GM12878 (cell line): ENCODE results near the gene TLR10. TPM values are rescaled to one million over a fixed set of nuclear protein-coding genes. Genes with fewer than 3 reads are reported as not detected.
"Not testable (repeated sequence)": the region's sequence is repeated elsewhere in the genome, so short reads cannot be mapped to it uniquely, and the experiment has no call there.

Experiments used
- ATAC-seq: fragments of 200-7000 bp; cut with Tn5 transposase; 3 replicates; pipeline ENCODE4 v1.9.1; 2020; ENCODE audit warnings: mild to moderate bottlenecking, moderate library complexity
- BruUV-seq: library from RNA; stranded (reverse); fragments of 400-500 nt; replicated peaks from 2 replicates; lab custom pipeline; 2021; lab: Mats Ljungman, UMichigan
- CTCF ChIA-PET: fragments of 300-600 bp; sonication (Branson Sonifier 250); formaldehyde crosslinking; extraction: SDS; loops from one replicate; lab custom pipeline; 2021; ENCODE audit warnings: inconsistent platforms; lab: Yijun Ruan, JAX
- POLR2A ChIA-PET: fragments of 350-600 bp; formaldehyde crosslinking; extraction: SDS; loops from one replicate; lab custom pipeline; 2021; ENCODE audit warnings: inconsistent platforms; lab: Charles Lee
- RAD21 ChIA-PET: fragments of 300-600 bp; sonication (Branson Sonifier 250); formaldehyde crosslinking; loops from one replicate; lab custom pipeline; 2023; ENCODE audit warnings: antibody characterized with exemption; ENCODE audit not compliant: unreplicated experiment; lab: Charles Lee
- SMC1A ChIA-PET: fragments of 300-600 bp; sonication (Branson Sonifier 250); formaldehyde crosslinking; loops from one replicate; lab custom pipeline; 2023; ENCODE audit not compliant: unreplicated experiment, uncharacterized antibody; lab: Charles Lee
- DNase-seq: peaks from one replicate; pipeline ENCODE4 v3.0.0-alpha.2; 2011; ENCODE audit warnings: low read depth, low spot score
- FAIRE-seq: peaks from 3 replicates; lab custom pipeline; 2011; peaks lifted over from hg19 to GRCh38; lab: Jason Lieb, UNC
- H2AFZ ChIP-seq: 2 replicates; pipeline ENCODE4 v1.6.0; 2011; ENCODE audit warnings: low read depth, low read length, control low read depth; ENCODE audit not compliant: control insufficient read depth
- H3K27ac ChIP-seq: 2 replicates; pipeline ENCODE4 v1.5.1; 2011; ENCODE audit warnings: control low read depth; ENCODE audit not compliant: control insufficient read depth, insufficient read depth
- H3K27me3 ChIP-seq, 2 experiments: replicated peaks in 1 of 2; 2 replicates each; pipeline versions ENCODE4 v1.6.0 to v1.6.1; 2011; ENCODE audit warnings: low read length in 1 of 2; ENCODE audit not compliant: control insufficient read depth in 2 of 2, insufficient read depth in 2 of 2
- H3K36me3 ChIP-seq, 2 experiments: 2 replicates each; pipeline ENCODE4 v1.5.1; 2011; ENCODE audit warnings: low read length in 1 of 2; ENCODE audit not compliant: control insufficient read depth in 2 of 2, insufficient read depth in 2 of 2
- H3K4me1 ChIP-seq: 2 replicates; pipeline ENCODE4 v1.6.1; 2011; ENCODE audit warnings: mild to moderate bottlenecking, low read length, moderate library complexity, mixed read lengths; ENCODE audit not compliant: control insufficient read depth, insufficient read depth
- H3K4me2 ChIP-seq: 2 replicates; pipeline ENCODE4 v1.6.0; 2011; ENCODE audit warnings: control low read depth; ENCODE audit not compliant: control insufficient read depth, insufficient read depth
- H3K4me3 ChIP-seq: fragments of 200-600 bp; sonication (generic); 2 replicates; pipeline ENCODE4 v1.5.1; 2016
- H3K79me2 ChIP-seq: 2 replicates; pipeline ENCODE4 v1.6.0; 2011; ENCODE audit warnings: low read length; ENCODE audit not compliant: control insufficient read depth, insufficient read depth
- H3K9ac ChIP-seq: 2 replicates; pipeline ENCODE4 v1.8.0; 2011; ENCODE audit warnings: low read length, control low read depth, mixed read lengths; ENCODE audit not compliant: control insufficient read depth, insufficient read depth
- H3K9me3 ChIP-seq: replicated peaks from 3 replicates; pipeline ENCODE4 v1.5.1; 2011; ENCODE audit warnings: mild to moderate bottlenecking, low read length; ENCODE audit not compliant: control insufficient read depth, insufficient read depth
- H4K20me1 ChIP-seq: 2 replicates; pipeline ENCODE4 v1.6.0; 2011; ENCODE audit not compliant: control insufficient read depth, insufficient read depth
- BHLHE40 ChIP-seq, 2 experiments: fragments of 450-650 bp in 1 of 2; IDR thresholded peaks; 2 replicates each; pipeline ENCODE4 v1.6.1; 2011 to 2017; ENCODE audit warnings: low read depth in 2 of 2, borderline replicate concordance in 1 of 2, improper control_type of control experiment in 1 of 2, low read length in 1 of 2, mild to moderate bottlenecking in 1 of 2
- MXI1 ChIP-seq: fragments of 150-350 bp; IDR thresholded peaks from 2 replicates; pipeline ENCODE4 v1.6.1; 2011; ENCODE audit warnings: low read depth, mild to moderate bottlenecking, inconsistent platforms, low read length, improper control_type of control experiment
- WGBS: methylation state at CpG from one replicate; pipeline ENCODE4 v1.1.6; 2016; ENCODE audit warnings: low lambda C conversion rate; ENCODE audit not compliant: insufficient replicate concordance, insufficient coverage; ENCODE audit errors: missing lambda C conversion rate; 5-methylcytosine and 5-hydroxymethylcytosine counted together
- in situ Hi-C: fragments of 300-500 bp; cut with MboI; formaldehyde crosslinking; loops from 9 replicates; pipeline ENCODE4 v1.14.3; 2018; ENCODE audit warnings: mixed read lengths
- intact Hi-C: fragments of 100-400 bp; cut with micrococcal nuclease; formaldehyde crosslinking; loops from one replicate; pipeline ENCODE4 v1.14.2; 2022; ENCODE audit not compliant: unreplicated experiment
- polyA plus RNA-seq, 11 experiments: library from polyadenylated mRNA; depleted of rRNA in 4 of 11; unstranded in 6 of 11; stranded (reverse) in 5 of 11; fragments of >200 nt; fragmentation: Nextera tagmentation in 4 of 11; fragmentation: Illumina TruSeq in 1 of 11; extraction: Ambion mirVana in 4 of 11; extraction: Trizol in 1 of 11; gene quantifications; 1 replicate in 1 of 11; 2 replicates in 10 of 11; pipeline versions ENCODE4 v1.2.1 to v1.2.3, GENCODE V29; 2011 to 2016; ENCODE audit warnings: inconsistent platforms in 2 of 11, missing spikeins in 2 of 11, low read depth in 1 of 11
- total RNA-seq, 4 experiments: library from RNA; depleted of rRNA in 3 of 4; stranded (reverse); fragments of >200 nt in 3 of 4; fragmentation: Illumina TruSeq in 1 of 4; extraction: Trizol in 1 of 4; gene quantifications; 2 replicates each; pipeline versions ENCODE4 v1.2.1 to v1.2.3, GENCODE V29; 2013 to 2021

TLR10 gene
- total and polyA plus RNA-seq, 10 of the 15 experiments (the other 5 are each of a cell fraction or from before 2014, with no cell fraction given) = 31.5 to 149 (median 64.9) TPM

GRCh38 chr4:38807462-38807861 lies 24.7 kb upstream of the TLR10 start:
- RAD21 ChIA-PET, H3K36me3 ChIP-seq, SMC1A ChIA-PET, FAIRE-seq, ATAC-seq, intact Hi-C loops, H4K20me1 ChIP-seq, BruUV-seq, H3K4me2 ChIP-seq, DNase-seq, H2AFZ ChIP-seq, H3K9me3 ChIP-seq, H3K9ac ChIP-seq, H3K27me3 ChIP-seq, CTCF ChIA-PET, H3K27ac ChIP-seq, H3K4me3 ChIP-seq, POLR2A ChIA-PET: not testable (repeated sequence)
- WGBS = 93% methylated on average over 10 of the region's 29 CpGs
- Histone ChIP-seq H3K4me1 (peaks cover 16% of the 10 kb centered on the region), H3K79me2 (peaks cover 14% of the 10 kb centered on the region)
- in situ Hi-C loops = loop anchor here (25.0 kb wide), 1 partner anchor 1380 kb away; the partner anchor contains the start of gene RHOH

- BruUV-seq, H3K36me3 ChIP-seq, H3K27me3 ChIP-seq, FAIRE-seq, intact Hi-C loops, H4K20me1 ChIP-seq, DNase-seq, H2AFZ ChIP-seq: not testable (repeated sequence)
- Histone ChIP-seq H3K9ac (peak overlapping the region; percentile 70), H3K27ac (peak overlapping the region; percentile 86), H3K4me2 (peak overlapping the region; percentile 72), H3K4me3 (0 out of 2 replicates have a peak overlapping the region, but pooled peaks have one; percentile 2), H3K4me1 (peaks cover 20% of the 10 kb centered on the region), H3K79me2 (peaks cover 23% of the 10 kb centered on the region), H3K9me3 (peaks cover 18% of the 10 kb centered on the region)
- WGBS = 35% methylated on average over 9 of the region's 9 CpGs
- CTCF ChIA-PET = interaction anchor here (0.8 to 7.0 kb wide), 11 partner anchors 9 to 487 kb away, joined by 3 to 175 read pairs (median 21); partner anchors contain the start of genes TLR10 and TLR6
- SMC1A ChIA-PET = interaction anchor here (0.6 to 13.9 kb wide), 8 partner anchors 12 to 508 kb away, joined by 3 to 278 read pairs (median 60); partner anchors contain the start of genes TLR10, TLR6 and TMEM156
- RAD21 ChIA-PET = interaction anchor here (1.3 to 6.7 kb wide), 6 partner anchors 13 to 487 kb away, joined by 9 to 216 read pairs (median 112); partner anchors contain the start of gene TLR10
- in situ Hi-C loops = loop anchor here (25.0 kb wide), 1 partner anchor 1381 kb away; the partner anchor contains the start of gene RHOH
- peak; percentile 13 for ATAC-seq
- TF ChIP-seq BHLHE40 (IDR thresholded peaks at IDR 0.05; ENCODE audit: borderline replicate concordance in 1 of 2, low read depth in 2 of 2, low read length in 1 of 2) (peak in 1 of 2 experiments; percentile 82; a peak in 2 of 4 replicates), MXI1 (0 out of 2 replicates have a peak, but pooled peaks have one; percentile 1)
- POLR2A ChIA-PET = interaction anchor here (1.1 to 6.8 kb wide), 5 partner anchors 13 to 54 kb away, joined by 4 to 110 read pairs (median 100); partner anchors contain the start of gene TLR10
These were observed 23.5 kb upstream of the TLR10 start for GRCh38 chr4:38806251-38806650.
